Renal cortex interstitium (tissue), 15 donors: Measurements from ENCODE around the gene NCR2. TPM values are rescaled to one million over a fixed set of nuclear protein-coding genes. Genes with fewer than 3 reads are reported as not detected.
A peak's percentile ranks its signal among the peaks of the same experiment; 100 is the strongest.
"Not testable (repeated sequence)": the region's sequence is repeated elsewhere in the genome, so short reads cannot be mapped to it uniquely, and the experiment has no call there.

Experiments used
- DNase-seq, 11 donors: peaks; one replicate each; pipeline ENCODE4 v3.0.0-alpha.2; 2013; ENCODE audit warnings: low read depth in 9 of 11, low spot score in 4 of 11; ENCODE audit errors: extremely low read depth in 1 of 11
- long read RNA-seq, 16 experiments: transcript quantifications; one replicate each; lab custom pipeline, GENCODE V29; 2026
- polyA plus RNA-seq, 3 donors: library from polyadenylated mRNA; unstranded; fragments of 120-200 nt; gene quantifications; one replicate each; pipeline ENCODE4 v1.2.1, GENCODE V29; 2013; ENCODE audit not compliant: insufficient read length in 3 of 3

The NCR2 gene
- not detected for polyA plus RNA-seq
- long read RNA-seq, donor 1, result 0 reads
- long read RNA-seq, donor 2, result 0 reads
- long read RNA-seq, donor 3, result 0 reads
- long read RNA-seq, donor 4, result 0 reads
- long read RNA-seq, donor 5, result 0 reads
- long read RNA-seq, donor 6, result 0 reads
- long read RNA-seq, donor 7, result 0 reads
- long read RNA-seq, donor 8, result 0 reads
- long read RNA-seq, donor 9, result 0 reads
- long read RNA-seq, donor 10, result 0 reads
- long read RNA-seq, donor 11, result 0 reads
- long read RNA-seq, donor 12, result 0 reads
- long read RNA-seq, donor 13, result 0 reads
- long read RNA-seq, donor 14, result 0 reads
- long read RNA-seq, donor 15, result 0 reads
- long read RNA-seq, donor 16, result 0 reads

GRCh38 chr6:41335296-41335695 lies at the start of gene NCR2:
TSS of gene NCR2 (plus strand) at chr6:41335608. CDS start at chr6:41335877, 269 bp downstream.
- DNase-seq, result no peak

GRCh38 chr6:41286544-41287346 lies 48.7 kb upstream of the NCR2 start, which contains the start of gene TREM1:
TSS of gene TREM1 (minus strand) at chr6:41286682. CDS start at chr6:41286655, 27 bp downstream.
- no peak for DNase-seq

GRCh38 chr6:41288030-41288753 lies 47.2 kb upstream of the NCR2 start:
- DNase-seq, result no peak

- DNase-seq, result no peak
Observed at GRCh38 chr6:41288754-41289129, 46.7 kb upstream of the NCR2 start.

GRCh38 chr6:41289815-41290214 lies 45.6 kb upstream of the NCR2 start:
- no peak for DNase-seq

GRCh38 chr6:41291717-41292116 lies 43.7 kb upstream of the NCR2 start:
- no peak for DNase-seq

GRCh38 chr6:41294214-41294872 lies 41.1 kb upstream of the NCR2 start:
- no peak for DNase-seq

GRCh38 chr6:41297248-41297647 lies 38.2 kb upstream of the NCR2 start:
- not testable (repeated sequence) for DNase-seq

- DNase-seq, result no peak
Observed at GRCh38 chr6:41298785-41299502, 36.5 kb upstream of the NCR2 start.

- DNase-seq, result no peak
Observed at GRCh38 chr6:41302638-41303037, 32.8 kb upstream of the NCR2 start.

- peak in 9 of 11 donors; percentile 28 to 66 (median 53) for DNase-seq
Observed at GRCh38 chr6:41306187-41306854, 29.1 kb upstream of the NCR2 start.

GRCh38 chr6:41315203-41315602 lies 20.2 kb upstream of the NCR2 start:
- DNase-seq, result no peak

- no peak for DNase-seq
Observed at GRCh38 chr6:41315943-41316620, 19.3 kb upstream of the NCR2 start.

GRCh38 chr6:41318261-41318653 lies 17.2 kb upstream of the NCR2 start:
- DNase-seq, result peak in 2 of 11 donors; percentile 30 to 37

- DNase-seq, result peak; percentile 57 to 72 (median 67)
Observed at GRCh38 chr6:41318654-41319565, 16.5 kb upstream of the NCR2 start.

GRCh38 chr6:41321183-41321582 lies 14.2 kb upstream of the NCR2 start:
- no peak for DNase-seq
